Measurements from ENCODE around the gene BCAS3.

Gene BCAS3

GRCh38 chr17:61397086-61397842 lies 719.6 kb downstream of the BCAS3 start:
- peak; percentile 33 for DNase-seq (ENCODE audit: low spot score)

GRCh38 chr17:61398721-61399130 lies 721.1 kb downstream of the BCAS3 start:
- no peak for DNase-seq (ENCODE audit: low spot score)

DNA sequence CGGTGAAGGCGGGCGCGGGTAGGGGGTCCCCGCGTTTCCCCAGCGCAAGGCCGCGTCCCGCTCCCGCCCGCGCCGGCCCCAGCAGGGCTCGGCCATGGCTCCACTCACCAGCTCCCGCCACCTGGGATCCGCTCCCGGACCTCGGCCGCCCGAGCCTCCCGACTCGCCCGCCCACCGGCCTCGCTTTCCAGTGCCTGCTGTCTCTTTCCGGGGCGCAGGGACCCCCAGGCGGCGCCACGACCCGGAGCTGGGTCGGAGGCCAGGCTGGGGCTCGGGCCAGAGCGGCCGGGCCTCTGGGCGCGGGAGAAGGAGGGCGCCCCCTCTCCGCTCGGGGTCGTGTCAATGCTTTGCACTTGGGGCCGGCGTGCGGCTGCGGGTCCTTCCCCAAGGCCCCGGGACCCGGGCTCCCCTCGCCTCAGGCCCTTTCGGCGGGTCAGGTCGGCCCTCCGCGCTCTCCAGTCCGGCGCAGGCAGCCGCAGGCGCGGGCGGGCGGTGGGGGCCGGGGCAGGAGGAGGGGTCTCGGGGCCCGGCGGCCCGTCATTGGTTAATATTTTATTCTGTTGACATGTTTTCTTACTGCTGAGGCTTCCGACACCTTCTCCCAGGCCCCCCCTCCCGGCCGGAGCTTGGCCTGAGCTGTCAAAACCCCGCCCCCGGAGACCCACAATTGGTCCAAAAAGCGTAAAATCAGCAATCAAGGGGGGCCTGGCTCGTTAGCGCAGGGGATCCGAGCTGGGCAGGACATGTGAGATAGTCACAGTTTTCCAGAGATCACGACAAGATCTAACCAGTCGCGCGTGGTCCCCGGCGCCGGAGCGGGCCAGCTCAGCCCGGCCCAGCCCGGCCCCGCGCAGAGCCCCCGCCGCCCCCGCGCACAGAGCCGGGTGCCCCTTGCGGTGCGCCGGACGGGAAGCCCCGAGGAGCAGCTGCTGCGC lies 721.7 kb downstream of the BCAS3 start, which contains the start of gene TBX2:
Gene TBX2, plus strand, starts transcription at position 713 of the 935 bp plus-strand sequence. CDS start 334 bp downstream, outside the sequence.
- DNase-seq (ENCODE audit: low spot score): peak; percentile 86

DNA sequence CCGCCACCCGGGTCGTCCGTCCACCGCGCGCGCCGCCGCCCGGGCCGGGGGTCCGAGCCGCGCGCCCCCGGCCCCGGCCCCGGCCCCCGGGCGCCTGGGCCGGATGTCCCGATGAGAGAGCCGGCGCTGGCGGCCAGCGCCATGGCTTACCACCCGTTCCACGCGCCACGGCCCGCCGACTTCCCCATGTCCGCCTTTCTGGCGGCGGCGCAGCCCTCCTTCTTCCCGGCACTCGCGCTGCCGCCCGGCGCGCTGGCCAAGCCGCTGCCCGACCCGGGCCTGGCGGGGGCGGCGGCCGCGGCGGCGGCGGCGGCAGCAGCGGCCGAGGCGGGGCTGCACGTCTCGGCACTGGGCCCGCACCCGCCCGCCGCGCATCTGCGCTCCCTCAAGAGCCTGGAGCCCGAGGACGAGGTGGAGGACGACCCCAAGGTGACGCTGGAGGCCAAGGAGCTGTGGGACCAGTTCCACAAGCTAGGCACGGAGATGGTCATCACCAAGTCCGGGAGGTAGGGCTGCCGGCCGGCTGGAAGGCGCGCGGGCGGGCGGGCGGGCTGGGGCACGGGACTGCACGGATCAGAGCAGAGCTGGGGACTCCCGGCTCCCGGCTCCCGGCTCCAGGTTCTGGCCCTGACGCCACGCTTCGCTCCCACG lies 722.5 kb downstream of the BCAS3 start:
- DNase-seq (ENCODE audit: low spot score): peak; percentile 80

DNA sequence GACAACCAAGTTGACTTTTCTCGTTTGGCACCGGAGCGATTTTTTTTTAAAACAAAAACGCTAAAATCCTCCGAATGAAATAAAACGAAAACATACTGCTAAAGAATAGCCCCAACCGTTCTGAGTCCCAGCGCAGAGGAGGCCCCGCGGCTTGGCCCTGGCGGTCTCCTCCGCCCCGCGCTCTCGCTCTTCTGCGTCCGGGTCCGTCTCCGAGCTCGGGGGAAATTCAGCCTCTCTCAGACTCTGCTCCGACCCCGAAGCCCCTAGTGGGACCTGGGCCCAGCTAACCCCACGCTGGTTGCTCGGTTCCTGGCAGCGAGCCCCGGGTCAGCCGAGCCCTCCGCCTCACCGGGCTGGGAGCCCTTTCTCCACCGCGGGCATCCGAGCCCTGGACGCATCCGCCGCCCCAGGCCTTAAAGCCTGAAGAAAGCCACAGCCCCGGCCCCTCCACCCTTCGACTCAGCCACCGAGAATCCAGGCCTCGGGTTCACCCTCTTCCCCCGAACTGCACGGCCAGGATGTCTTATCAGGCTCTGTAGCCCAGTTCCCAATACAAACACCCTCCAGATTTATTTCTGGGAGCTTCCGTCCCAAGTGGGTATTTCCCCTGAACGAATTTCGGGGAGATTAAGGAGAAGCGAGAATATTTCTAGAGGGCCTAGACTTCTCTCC lies 723.2 kb downstream of the BCAS3 start:
- peak; percentile 43 for DNase-seq (ENCODE audit: low spot score)

GRCh38 chr17:61401389-61402072 lies 723.9 kb downstream of the BCAS3 start:
- DNase-seq (ENCODE audit: low spot score): no peak

- no peak for DNase-seq (ENCODE audit: low spot score)
Observed at GRCh38 chr17:61402073-61402541, 724.5 kb downstream of the BCAS3 start.

DNA sequence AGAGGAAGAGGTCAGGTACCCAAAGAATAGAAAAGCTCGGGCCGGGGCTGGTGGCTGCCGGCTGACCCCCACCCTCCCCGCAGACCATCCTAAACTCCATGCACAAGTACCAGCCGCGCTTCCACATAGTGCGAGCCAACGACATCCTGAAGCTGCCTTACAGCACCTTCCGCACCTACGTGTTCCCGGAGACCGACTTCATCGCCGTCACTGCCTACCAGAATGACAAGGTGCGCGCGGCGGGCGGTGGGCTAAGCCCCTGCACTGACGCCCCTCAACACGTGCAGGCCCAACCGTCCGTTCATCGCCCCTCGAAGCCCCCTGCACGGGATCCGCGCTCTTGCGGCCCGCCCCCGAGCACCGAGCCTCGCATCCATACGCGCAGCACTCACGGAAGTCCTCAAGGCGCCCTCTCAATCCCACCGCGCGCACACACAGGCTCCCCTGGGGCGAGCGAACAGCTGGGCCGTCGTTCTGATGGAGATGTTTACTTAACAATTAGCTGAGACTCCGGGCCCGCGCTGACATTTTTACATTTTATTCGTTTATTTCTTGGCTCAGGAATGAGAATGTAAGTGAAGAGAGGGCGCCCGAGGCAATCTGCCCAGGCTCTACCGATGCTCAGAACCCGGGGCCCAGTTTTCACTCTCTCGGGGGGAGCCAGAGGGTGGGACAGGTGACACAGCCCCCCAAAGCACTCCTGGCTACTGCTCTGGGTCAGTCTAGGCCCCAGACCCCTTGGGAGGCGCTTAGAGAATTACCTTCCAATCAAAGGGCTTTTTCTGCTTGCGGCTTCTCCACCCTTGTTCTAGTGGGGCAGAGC lies 725.5 kb downstream of the BCAS3 start:
- no peak for DNase-seq (ENCODE audit: low spot score)

GRCh38 chr17:61403801-61404662 lies 726.4 kb downstream of the BCAS3 start:
- DNase-seq (ENCODE audit: low spot score): no peak

DNA sequence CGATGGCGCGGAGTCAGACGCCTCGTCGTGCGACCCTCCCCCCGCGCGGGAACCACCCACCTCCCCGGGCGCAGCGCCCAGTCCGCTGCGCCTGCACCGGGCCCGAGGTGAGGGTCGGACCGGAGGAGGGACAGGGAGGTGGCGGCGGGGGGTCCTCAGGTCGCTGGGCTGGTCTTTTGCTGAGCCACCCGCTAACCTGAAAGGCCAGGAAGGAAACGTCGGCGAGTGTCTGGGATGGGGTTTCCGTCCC lies 726.9 kb downstream of the BCAS3 start:
- no peak for DNase-seq (ENCODE audit: low spot score)

DNA sequence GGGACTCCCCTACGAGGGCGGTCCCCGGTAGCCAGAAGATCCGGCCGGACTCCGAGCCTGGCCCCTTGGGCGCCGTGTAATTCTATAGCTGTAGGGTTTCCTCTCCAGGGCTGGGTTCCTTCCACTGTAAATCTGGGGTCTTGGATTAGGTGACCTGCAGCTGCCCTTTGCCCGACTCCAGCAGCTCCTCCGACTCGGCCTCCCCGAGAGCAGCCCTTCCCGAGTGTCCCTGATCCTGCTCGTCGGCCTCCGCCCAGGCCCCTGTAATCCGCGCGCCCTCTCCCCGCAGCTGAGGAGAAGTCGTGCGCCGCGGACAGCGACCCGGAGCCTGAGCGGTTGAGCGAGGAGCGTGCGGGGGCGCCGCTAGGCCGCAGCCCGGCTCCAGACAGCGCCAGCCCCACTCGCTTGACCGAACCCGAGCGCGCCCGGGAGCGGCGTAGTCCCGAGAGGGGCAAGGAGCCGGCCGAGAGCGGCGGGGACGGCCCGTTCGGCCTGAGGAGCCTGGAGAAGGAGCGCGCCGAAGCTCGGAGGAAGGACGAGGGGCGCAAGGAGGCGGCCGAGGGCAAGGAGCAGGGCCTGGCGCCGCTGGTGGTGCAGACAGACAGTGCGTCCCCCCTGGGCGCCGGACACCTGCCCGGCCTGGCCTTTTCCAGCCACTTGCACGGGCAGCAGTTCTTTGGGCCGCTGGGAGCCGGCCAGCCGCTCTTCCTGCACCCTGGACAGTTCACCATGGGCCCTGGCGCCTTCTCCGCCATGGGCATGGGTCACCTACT lies 727.4 kb downstream of the BCAS3 start:
- DNase-seq (ENCODE audit: low spot score): no peak

GRCh38 chr17:61405686-61406536 lies 728.3 kb downstream of the BCAS3 start:
- DNase-seq (ENCODE audit: low spot score): no peak

DNA sequence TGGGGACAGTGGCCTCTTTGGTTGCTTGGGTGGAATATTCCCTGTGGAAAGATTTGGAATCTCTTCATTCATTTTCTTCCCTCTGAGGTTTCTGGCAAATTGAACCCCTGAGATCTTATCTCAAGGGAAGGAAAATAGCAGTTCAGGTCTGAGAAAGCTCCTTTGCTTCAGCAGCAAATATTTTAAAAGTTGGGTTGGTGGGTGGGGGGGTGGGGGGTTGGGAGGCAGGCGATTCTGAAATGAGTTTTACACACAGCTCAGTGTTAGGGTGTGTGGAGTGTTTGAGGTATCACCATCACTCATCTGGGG lies 728.8 kb downstream of the BCAS3 start:
- DNase-seq (ENCODE audit: low spot score): no peak

- DNase-seq (ENCODE audit: low spot score): no peak
Observed at GRCh38 chr17:61406971-61407911, 729.6 kb downstream of the BCAS3 start.

- no peak for DNase-seq (ENCODE audit: low spot score)
Observed at GRCh38 chr17:61408151-61409041, 730.7 kb downstream of the BCAS3 start.
